Suprapubic skin (tissue), 4 donors: ENCODE results near the gene MAN1C1.

ENCODE experiments used
- CTCF ChIP-seq, 2 donors: fragments of 200-600 bp in 1 of 2; fragments of 450-650 bp in 1 of 2; sonication (generic) in 1 of 2; IDR thresholded peaks; one replicate each; pipeline ENCODE4 v1.5.1; 2016 to 2019; ENCODE audit warnings: antibody characterized with exemption in 2 of 2, mild to moderate bottlenecking in 1 of 2, moderate library complexity in 1 of 2
- EP300 ChIP-seq: sonication (generic); formaldehyde crosslinking; IDR thresholded peaks from one replicate; pipeline ENCODE4 v1.6.1; 2017; ENCODE audit warnings: antibody characterized with exemption
- POLR2A ChIP-seq, 2 donors: fragments of 450-650 bp; IDR thresholded peaks; one replicate each; pipeline ENCODE4 v1.6.1; 2017; ENCODE audit warnings: antibody characterized with exemption in 2 of 2, mild to moderate bottlenecking in 2 of 2, moderate library complexity in 2 of 2
- POLR2AphosphoS5 ChIP-seq, 3 donors: sonication (generic); formaldehyde crosslinking; IDR thresholded peaks; one replicate each; pipeline ENCODE4 v1.6.1; 2017; ENCODE audit warnings: antibody characterized with exemption in 3 of 3

GRCh38 chr1:25809283-25809926, 192.8 kb downstream of the MAN1C1 start:
- no peak for TF ChIP-seq POLR2AphosphoS5 (IDR thresholded peaks at IDR 0.05)
- no peak for TF ChIP-seq CTCF (IDR thresholded peaks at IDR 0.05)
- no peak for TF ChIP-seq EP300
- TF ChIP-seq POLR2A (IDR thresholded peaks at IDR 0.05) = no peak
